DND-41 (cell line): Measurements from ENCODE around the gene TRNAU1AP.
A peak's percentile ranks its signal among the peaks of the same experiment; 100 is the strongest.
"Not testable (repeated sequence)": the region's sequence is repeated elsewhere in the genome, so short reads cannot be mapped to it uniquely, and the experiment has no call there.

Experiments
- ATAC-seq: fragments of 200-7000 bp; cut with Tn5 transposase; 3 replicates; pipeline ENCODE4 v1.9.1; 2021; ENCODE audit warnings: low read depth; ENCODE audit not compliant: insufficient read depth
- DNase-seq: peaks from one replicate; pipeline ENCODE4 v3.0.0-alpha.2; 2020
- H2AFZ ChIP-seq: 2 replicates; pipeline ENCODE4 v1.6.0; 2012; ENCODE audit warnings: low read depth, low read length
- H3K27ac ChIP-seq: 2 replicates; pipeline ENCODE4 v1.5.1; 2012; ENCODE audit warnings: low read length, inconsistent platforms
- H3K27me3 ChIP-seq: fragments of 200-600 bp; sonication (generic); 2 replicates; pipeline ENCODE4 v1.6.0; 2012; ENCODE audit warnings: low read length, mild to moderate bottlenecking, inconsistent platforms; ENCODE audit not compliant: insufficient read depth, poor library complexity
- H3K36me3 ChIP-seq: 2 replicates; pipeline ENCODE4 v1.5.1; 2012; ENCODE audit warnings: low read length, inconsistent platforms; ENCODE audit not compliant: insufficient read depth
- H3K4me1 ChIP-seq: 2 replicates; pipeline ENCODE4 v1.5.1; 2012; ENCODE audit warnings: mild to moderate bottlenecking, low read length; ENCODE audit not compliant: insufficient read depth
- H3K4me2 ChIP-seq: 2 replicates; pipeline ENCODE4 v1.6.0; 2012; ENCODE audit warnings: mild to moderate bottlenecking, moderate library complexity, low read length, inconsistent platforms; ENCODE audit not compliant: insufficient read depth
- H3K4me3 ChIP-seq, 2 experiments: fragments of 200-600 bp in 1 of 2; shearing (Covaris generic) in 1 of 2; 2 replicates each; pipeline ENCODE4 v1.5.1; 2012 to 2016; ENCODE audit warnings: inconsistent platforms in 2 of 2, low read length in 2 of 2, mild to moderate bottlenecking in 2 of 2, low read depth in 1 of 2, moderate library complexity in 1 of 2
- H3K79me2 ChIP-seq: 2 replicates; pipeline ENCODE4 v1.6.0; 2012; ENCODE audit warnings: low read length, inconsistent platforms; ENCODE audit not compliant: insufficient read depth
- H3K9ac ChIP-seq: 2 replicates; pipeline ENCODE4 v1.6.0; 2012; ENCODE audit warnings: low read depth, mild to moderate bottlenecking, inconsistent platforms, low read length, moderate library complexity
- H3K9me3 ChIP-seq: 2 replicates; pipeline ENCODE4 v1.5.1; 2012; ENCODE audit warnings: low read length, moderate library complexity, mild to moderate bottlenecking, inconsistent platforms; ENCODE audit not compliant: insufficient read depth, severe bottlenecking
- H4K20me1 ChIP-seq: 2 replicates; pipeline ENCODE4 v1.6.0; 2012; ENCODE audit warnings: low read length; ENCODE audit not compliant: insufficient read depth
- EZH2 ChIP-seq: IDR thresholded peaks from 3 replicates; pipeline ENCODE4 v1.6.1; 2012; ENCODE audit warnings: borderline replicate concordance, low read depth, mild to moderate bottlenecking, moderate library complexity, low read length, inconsistent platforms; ENCODE audit not compliant: severe bottlenecking
- TF ChIP-seq, protein P1 (sequence below): IDR thresholded peaks from 2 replicates; pipeline ENCODE4 v1.5.1; 2012; ENCODE audit warnings: borderline replicate concordance, low read length, moderate library complexity, mild to moderate bottlenecking; ENCODE audit not compliant: poor library complexity, severe bottlenecking; ENCODE audit errors: extremely low read depth

The TRNAU1AP gene

GRCh38 chr1:28537457-28538199 is 15.3 kb upstream of the TRNAU1AP start:
- no peak overlapping the region for H2AFZ ChIP-seq
- H3K36me3 ChIP-seq = peaks cover 49% of the 10 kb centered on the region
- no peak overlapping the region for H3K27ac ChIP-seq
- no peak for DNase-seq
- no peak overlapping the region for H3K4me2 ChIP-seq
- TF ChIP-seq, protein P1, sequence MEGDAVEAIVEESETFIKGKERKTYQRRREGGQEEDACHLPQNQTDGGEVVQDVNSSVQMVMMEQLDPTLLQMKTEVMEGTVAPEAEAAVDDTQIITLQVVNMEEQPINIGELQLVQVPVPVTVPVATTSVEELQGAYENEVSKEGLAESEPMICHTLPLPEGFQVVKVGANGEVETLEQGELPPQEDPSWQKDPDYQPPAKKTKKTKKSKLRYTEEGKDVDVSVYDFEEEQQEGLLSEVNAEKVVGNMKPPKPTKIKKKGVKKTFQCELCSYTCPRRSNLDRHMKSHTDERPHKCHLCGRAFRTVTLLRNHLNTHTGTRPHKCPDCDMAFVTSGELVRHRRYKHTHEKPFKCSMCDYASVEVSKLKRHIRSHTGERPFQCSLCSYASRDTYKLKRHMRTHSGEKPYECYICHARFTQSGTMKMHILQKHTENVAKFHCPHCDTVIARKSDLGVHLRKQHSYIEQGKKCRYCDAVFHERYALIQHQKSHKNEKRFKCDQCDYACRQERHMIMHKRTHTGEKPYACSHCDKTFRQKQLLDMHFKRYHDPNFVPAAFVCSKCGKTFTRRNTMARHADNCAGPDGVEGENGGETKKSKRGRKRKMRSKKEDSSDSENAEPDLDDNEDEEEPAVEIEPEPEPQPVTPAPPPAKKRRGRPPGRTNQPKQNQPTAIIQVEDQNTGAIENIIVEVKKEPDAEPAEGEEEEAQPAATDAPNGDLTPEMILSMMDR = no peak
- TF ChIP-seq EZH2 = no peak
- H3K9me3 ChIP-seq = no peaks in the 10 kb centered on the region
- no peaks in the 10 kb centered on the region for H3K27me3 ChIP-seq
- no peak overlapping the region; the same call in 1 of the 2 replicates for H3K9ac ChIP-seq
- no peak overlapping the region for H3K4me3 ChIP-seq
- no peaks in the 10 kb centered on the region for H3K79me2 ChIP-seq
- H3K4me1 ChIP-seq = no peaks in the 10 kb centered on the region
- peaks cover 3% of the 10 kb centered on the region; the same call in 1 of the 2 replicates for H4K20me1 ChIP-seq
- no peak for ATAC-seq

GRCh38 chr1:28538286-28538685 is 14.6 kb upstream of the TRNAU1AP start:
- TF ChIP-seq EZH2 = no peak
- DNase-seq = no peak
- H3K4me3 ChIP-seq = no peak overlapping the region
- H3K27me3 ChIP-seq = no peaks in the 10 kb centered on the region
- H3K36me3 ChIP-seq = peaks cover 46% of the 10 kb centered on the region
- no peaks in the 10 kb centered on the region for H3K79me2 ChIP-seq
- no peaks in the 10 kb centered on the region for H3K4me1 ChIP-seq
- H3K27ac ChIP-seq = no peak overlapping the region
- H4K20me1 ChIP-seq = peaks cover 3% of the 10 kb centered on the region; the same call in 1 of the 2 replicates
- no peaks in the 10 kb centered on the region for H3K9me3 ChIP-seq
- no peak overlapping the region for H2AFZ ChIP-seq
- no peak overlapping the region for H3K9ac ChIP-seq
- H3K4me2 ChIP-seq = no peak overlapping the region
- no peak for ATAC-seq

DNA sequence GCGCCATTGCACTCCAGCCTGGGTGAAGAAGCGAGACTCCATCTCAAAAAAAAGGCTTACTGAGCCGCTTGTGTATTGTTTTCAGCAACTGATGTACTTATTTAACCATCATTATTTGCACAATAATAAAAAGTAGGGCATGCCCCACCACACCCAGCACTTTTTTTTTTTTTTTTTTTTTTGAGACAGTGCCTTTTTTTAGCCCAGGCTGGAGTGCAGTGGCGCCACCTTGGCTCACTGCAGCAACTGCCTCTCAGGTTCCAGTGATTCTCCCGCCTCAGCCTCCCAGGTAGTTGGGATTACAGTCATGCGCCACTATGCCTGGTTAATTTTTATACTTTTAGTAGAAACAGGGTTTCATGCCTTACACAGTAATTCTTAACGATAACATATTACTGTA is 12.2 kb upstream of the TRNAU1AP start:
- no peak overlapping the region for H3K27ac ChIP-seq
- H3K36me3 ChIP-seq = peaks cover 32% of the 10 kb centered on the region
- H3K4me1 ChIP-seq = no peaks in the 10 kb centered on the region
- H3K9me3 ChIP-seq = no peaks in the 10 kb centered on the region
- TF ChIP-seq, protein P1 = peak; percentile 33
- no peak for TF ChIP-seq EZH2
- H3K79me2 ChIP-seq = no peaks in the 10 kb centered on the region
- H2AFZ ChIP-seq = no peak overlapping the region
- DNase-seq (no peak), ATAC-seq (no peak)
- H3K27me3 ChIP-seq = no peaks in the 10 kb centered on the region
- no peaks in the 10 kb centered on the region for H4K20me1 ChIP-seq
- H3K4me3 ChIP-seq = no peak overlapping the region
- H3K4me2 ChIP-seq = no peak overlapping the region
- H3K9ac ChIP-seq = no peak overlapping the region

DNA sequence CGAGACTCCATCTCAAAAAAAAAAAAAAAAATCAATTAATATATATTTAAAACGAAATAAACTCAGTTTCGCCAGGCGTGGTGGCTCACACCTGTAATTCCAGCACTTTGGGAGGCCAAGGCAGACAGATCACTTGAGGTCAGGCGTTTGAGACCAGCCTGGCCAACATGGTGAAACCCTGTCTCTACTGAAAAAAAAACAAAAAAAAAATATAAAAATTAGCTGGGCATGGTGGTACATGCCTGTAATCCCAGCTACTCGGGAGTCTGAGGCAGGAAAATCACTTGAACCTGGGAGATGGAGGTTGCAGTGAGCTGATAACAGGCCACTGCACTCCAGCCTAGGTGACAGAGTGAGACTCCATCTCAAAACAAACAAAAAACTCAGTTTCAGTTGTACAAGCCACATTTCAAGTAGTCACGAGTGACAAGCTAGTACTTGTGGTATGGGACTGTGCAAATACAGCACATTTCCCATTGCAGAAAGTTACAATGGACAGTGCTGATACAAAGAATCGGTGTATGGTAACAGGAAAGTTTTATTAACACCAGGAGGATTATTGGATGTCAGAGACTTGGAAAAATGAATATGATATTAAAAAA is 11.4 kb upstream of the TRNAU1AP start:
- not testable (repeated sequence) for H3K9me3 ChIP-seq, H3K79me2 ChIP-seq, H3K4me3 ChIP-seq, H3K9ac ChIP-seq, H3K27me3 ChIP-seq, H3K4me2 ChIP-seq, H4K20me1 ChIP-seq, H3K4me1 ChIP-seq, H3K27ac ChIP-seq, H2AFZ ChIP-seq, DNase-seq
- ATAC-seq = 0 out of 3 replicates have a peak, but pooled peaks have one; percentile 16
- peaks cover 23% of the 10 kb centered on the region for H3K36me3 ChIP-seq
